ENCODE results near the gene SARNP.
"Not testable (repeated sequence)": the region's sequence is repeated elsewhere in the genome, so short reads cannot be mapped to it uniquely, and the experiment has no call there.

The SARNP gene, protein sequence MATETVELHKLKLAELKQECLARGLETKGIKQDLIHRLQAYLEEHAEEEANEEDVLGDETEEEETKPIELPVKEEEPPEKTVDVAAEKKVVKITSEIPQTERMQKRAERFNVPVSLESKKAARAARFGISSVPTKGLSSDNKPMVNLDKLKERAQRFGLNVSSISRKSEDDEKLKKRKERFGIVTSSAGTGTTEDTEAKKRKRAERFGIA

DNA sequence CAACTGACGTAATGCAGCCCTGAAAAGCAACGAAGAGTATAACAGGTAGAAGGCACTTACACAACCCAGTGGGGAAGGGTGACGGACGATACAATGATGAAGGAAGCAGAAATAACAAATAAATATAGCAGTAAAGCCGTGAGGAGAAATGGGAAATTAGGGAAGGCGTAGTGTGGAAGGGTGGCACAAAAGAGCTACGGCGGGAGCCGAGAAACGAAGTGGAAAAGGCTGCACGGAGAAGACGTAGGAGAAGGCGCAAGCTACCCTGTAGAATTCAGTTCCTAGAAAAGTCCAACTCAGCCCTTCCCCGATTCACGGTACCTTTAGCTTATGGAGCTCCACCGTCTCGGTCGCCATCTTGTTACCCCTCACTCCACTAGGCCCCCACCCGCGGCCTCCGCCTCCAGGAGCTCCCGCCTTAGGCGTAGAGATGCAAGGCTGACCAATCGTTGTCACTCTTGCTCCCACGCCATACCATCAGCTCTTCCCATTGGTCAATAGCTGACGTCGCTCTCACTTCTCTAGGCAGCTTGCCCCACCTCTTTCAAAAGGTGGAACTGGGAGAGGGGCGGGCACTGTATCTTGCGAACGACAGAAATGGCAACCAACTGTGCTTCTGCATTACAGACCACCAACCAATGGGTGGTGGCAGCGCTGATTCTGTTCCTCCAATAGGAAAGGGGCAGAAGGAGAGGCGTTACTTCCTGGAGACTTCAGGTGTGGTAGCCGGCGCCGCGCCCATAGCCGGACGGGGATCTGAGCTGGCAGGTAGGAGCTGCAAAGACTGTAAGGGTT is at the start of gene SARNP, which contains the start of gene ORMDL2:
Gene SARNP, minus strand, starts transcription at position 380 of the 795 bp plus-strand sequence. Its CDS starts 23 bp downstream, at position 357.
Gene ORMDL2, plus strand, starts transcription at position 697 of the 795 bp plus-strand sequence. CDS start 959 bp downstream, outside the sequence.
- Histone ChIP-seq H3K27ac (peak within 1 kb of the TSS; percentile 73), H3K36me3 (replicated peaks) (peaks cover 36% of the 10 kb centered on the region), H3K27me3 (replicated peaks) (no peaks in the 10 kb centered on the region), H3K4me3 (ENCODE audit: low read depth, low read length) (peak within 1 kb of the TSS; percentile 99)
- in situ Hi-C loops (cut with HindIII; ENCODE audit: low pct_ligation_motif_present, low sequenced_read_pairs) = no loop called here
- DNase-seq = peak; percentile 100
- TF ChIP-seq, protein P1, sequence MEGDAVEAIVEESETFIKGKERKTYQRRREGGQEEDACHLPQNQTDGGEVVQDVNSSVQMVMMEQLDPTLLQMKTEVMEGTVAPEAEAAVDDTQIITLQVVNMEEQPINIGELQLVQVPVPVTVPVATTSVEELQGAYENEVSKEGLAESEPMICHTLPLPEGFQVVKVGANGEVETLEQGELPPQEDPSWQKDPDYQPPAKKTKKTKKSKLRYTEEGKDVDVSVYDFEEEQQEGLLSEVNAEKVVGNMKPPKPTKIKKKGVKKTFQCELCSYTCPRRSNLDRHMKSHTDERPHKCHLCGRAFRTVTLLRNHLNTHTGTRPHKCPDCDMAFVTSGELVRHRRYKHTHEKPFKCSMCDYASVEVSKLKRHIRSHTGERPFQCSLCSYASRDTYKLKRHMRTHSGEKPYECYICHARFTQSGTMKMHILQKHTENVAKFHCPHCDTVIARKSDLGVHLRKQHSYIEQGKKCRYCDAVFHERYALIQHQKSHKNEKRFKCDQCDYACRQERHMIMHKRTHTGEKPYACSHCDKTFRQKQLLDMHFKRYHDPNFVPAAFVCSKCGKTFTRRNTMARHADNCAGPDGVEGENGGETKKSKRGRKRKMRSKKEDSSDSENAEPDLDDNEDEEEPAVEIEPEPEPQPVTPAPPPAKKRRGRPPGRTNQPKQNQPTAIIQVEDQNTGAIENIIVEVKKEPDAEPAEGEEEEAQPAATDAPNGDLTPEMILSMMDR (IDR thresholded peaks at IDR 0.05; ENCODE audit: low read depth, low read length, missing control alignments) = no peak

DNA sequence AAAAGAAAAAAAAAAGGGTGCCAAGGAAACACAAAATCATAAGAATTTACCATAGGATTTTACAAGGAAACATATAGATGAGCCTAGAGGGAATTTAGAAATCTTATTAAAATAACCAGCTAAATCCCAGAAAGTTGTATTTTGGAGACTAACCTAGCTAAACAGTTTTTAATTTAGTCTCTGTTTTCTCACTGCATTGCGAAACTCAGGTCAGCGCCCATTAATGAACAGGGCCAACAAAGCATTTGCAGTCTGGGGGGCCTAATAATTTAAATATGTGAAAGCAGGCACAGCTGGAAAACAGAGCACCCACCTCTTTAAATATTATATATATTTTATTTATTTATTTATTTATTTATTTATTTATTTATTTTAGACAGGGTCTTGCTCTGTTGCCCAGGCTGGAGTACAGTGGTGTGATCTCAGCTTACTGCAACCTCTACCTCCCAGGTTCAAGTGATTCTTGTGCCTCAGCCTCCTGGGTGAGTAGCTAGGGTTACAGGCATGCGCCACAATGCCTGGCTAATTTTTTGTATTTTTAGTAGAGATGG is 49.0 kb upstream of the SARNP start:
- H3K4me3 ChIP-seq (ENCODE audit: low read depth, low read length); H3K36me3 ChIP-seq (replicated peaks); in situ Hi-C loops (cut with HindIII; ENCODE audit: low pct_ligation_motif_present, low sequenced_read_pairs); H3K27ac ChIP-seq; H3K27me3 ChIP-seq (replicated peaks); DNase-seq: not testable (repeated sequence)

DNA sequence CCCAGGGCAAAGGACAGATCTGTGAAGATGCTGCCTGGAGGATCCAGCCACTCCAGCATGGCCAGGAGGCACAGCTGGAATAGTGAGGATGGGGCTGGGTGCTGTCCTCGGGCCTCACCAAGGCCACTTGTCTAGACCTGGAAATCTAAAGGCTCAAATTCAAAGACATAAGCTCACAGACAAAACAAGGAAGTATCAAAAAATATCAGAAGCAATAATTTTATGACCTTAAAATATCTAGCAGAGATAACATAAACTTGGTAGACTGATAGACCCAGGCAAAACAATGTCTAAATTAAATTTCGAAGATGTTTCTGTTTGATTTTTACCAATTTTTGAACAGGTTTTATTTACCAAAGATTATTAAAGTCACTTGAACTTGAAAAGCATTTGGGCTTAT is 47.8 kb upstream of the SARNP start:
- DNase-seq = no peak
- TF ChIP-seq, protein P1 (IDR thresholded peaks at IDR 0.05; ENCODE audit: low read depth, low read length, missing control alignments) = no peak
- no peaks in the 10 kb centered on the region for H3K36me3 ChIP-seq (replicated peaks)
- H3K27me3 ChIP-seq (replicated peaks) = no peaks in the 10 kb centered on the region
- in situ Hi-C loops (cut with HindIII; ENCODE audit: low pct_ligation_motif_present, low sequenced_read_pairs) = no loop called here
- no peak overlapping the region for H3K27ac ChIP-seq
- no peak overlapping the region for H3K4me3 ChIP-seq (ENCODE audit: low read depth, low read length)

DNA sequence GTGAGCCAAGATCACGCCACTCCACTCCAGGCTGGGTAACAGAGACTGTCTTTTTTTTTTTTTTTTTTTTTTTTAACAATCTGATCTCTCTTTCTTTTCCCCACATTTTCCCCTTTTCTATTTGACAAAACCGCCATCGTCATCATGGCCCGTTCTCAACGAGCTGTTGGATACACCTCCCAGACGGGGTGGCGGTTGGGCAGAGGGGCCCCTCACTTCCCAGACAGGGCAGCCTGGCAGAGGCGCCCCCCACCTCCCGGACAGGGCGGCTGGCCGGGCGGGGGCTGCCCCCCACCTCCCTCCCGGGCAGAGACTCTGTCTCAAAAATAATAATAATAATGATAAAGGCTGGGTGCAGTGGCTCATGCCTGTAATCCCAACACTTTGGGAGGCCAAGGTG is 45.4 kb upstream of the SARNP start:
- H3K36me3 ChIP-seq (replicated peaks); H3K27ac ChIP-seq; H3K27me3 ChIP-seq (replicated peaks); DNase-seq; in situ Hi-C loops (cut with HindIII; ENCODE audit: low pct_ligation_motif_present, low sequenced_read_pairs); H3K4me3 ChIP-seq (ENCODE audit: low read depth, low read length): not testable (repeated sequence)

DNA sequence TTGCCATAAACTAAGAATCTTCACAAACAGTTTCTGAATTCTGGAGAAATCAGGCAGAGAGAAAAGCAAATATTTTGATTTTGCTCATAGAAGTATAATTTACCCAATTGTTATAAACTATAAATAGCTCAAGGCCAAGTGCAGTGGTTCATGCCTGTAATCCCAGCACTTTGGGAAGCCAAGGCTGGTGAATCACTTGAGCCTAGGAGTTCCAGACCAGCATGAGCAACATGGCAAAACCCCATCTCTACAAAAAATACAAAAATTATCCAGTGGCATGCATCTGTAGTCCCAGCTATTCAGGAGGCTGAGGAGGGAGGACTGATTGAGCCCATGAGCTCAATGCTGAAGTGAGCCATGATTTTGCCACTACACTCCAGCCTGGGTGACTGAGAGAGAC is 44.8 kb upstream of the SARNP start:
- no peaks in the 10 kb centered on the region for H3K36me3 ChIP-seq (replicated peaks)
- no peak for DNase-seq
- no peak overlapping the region for H3K27ac ChIP-seq
- TF ChIP-seq, protein P1 (IDR thresholded peaks at IDR 0.05; ENCODE audit: low read depth, low read length, missing control alignments) = no peak
- no peaks in the 10 kb centered on the region for H3K27me3 ChIP-seq (replicated peaks)
- no peak overlapping the region for H3K4me3 ChIP-seq (ENCODE audit: low read depth, low read length)
- in situ Hi-C loops (cut with HindIII; ENCODE audit: low pct_ligation_motif_present, low sequenced_read_pairs) = no loop called here

DNA sequence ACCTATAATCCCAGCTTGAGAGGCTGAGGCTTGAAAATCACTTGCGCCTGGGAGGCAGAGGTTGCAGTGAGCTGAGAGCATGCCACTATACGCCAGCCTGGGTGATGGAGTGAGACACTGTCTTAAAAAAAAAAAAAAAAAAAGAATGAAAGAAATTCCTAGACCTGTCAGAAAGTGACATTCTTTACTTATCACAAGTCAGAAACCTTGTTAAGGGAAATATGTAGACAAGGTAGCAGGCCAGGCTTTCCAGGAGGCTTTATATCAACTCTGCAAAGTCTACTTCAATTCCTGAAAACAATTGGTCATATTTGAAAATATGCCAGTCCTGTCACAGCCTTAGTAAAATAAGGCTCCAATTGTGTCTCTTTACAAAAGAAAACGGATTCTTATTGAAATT is 44.3 kb upstream of the SARNP start:
- H3K27me3 ChIP-seq (replicated peaks) = no peaks in the 10 kb centered on the region
- no peak overlapping the region for H3K4me3 ChIP-seq (ENCODE audit: low read depth, low read length)
- TF ChIP-seq, protein P1 (IDR thresholded peaks at IDR 0.05; ENCODE audit: low read depth, low read length, missing control alignments) = no peak
- H3K36me3 ChIP-seq (replicated peaks) = no peaks in the 10 kb centered on the region
- no peak for DNase-seq
- in situ Hi-C loops (cut with HindIII; ENCODE audit: low pct_ligation_motif_present, low sequenced_read_pairs) = no loop called here
- no peak overlapping the region for H3K27ac ChIP-seq

Measured in brain microvascular endothelial cell (primary cell).